ENCODE data around the gene MGAT3. TPM values are rescaled to one million over a fixed set of nuclear protein-coding genes. Genes with fewer than 3 reads are reported as not detected.

The MGAT3 gene
- total and polyA plus RNA-seq, 2 of the 13 experiments (the other 11 are each of a cell fraction or from before 2014, with no cell fraction given) = 0.11 to 0.15 TPM

DNA sequence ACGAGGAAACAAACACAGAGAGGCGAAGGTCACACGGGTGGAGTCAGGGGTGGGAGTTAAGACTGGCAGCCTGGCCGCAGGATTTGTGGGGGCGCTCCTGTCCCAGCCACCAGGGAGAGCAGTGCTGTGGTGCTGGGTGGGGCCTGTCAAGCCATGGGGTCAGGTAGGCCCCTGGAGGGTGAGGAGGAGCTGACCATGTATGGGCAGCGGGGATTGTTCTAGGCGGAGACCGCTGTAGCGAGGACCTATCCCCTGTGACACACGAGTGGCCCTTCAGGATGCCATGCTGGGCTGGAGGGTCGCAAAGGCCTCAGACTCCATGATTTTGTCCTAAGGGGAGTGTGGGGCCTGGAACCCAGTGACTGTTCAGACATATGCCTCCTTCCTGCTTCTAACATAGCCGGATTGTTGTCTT is 77.3 kb downstream of the MGAT3 start (continued):
- TF ChIP-seq LCORL (IDR thresholded peaks at IDR 0.05) = no peak
- TF ChIP-seq LCORL (CRISPR knock-in tag; IDR thresholded peaks at IDR 0.05) = no peak
- TF ChIP-seq KLF12 (CRISPR knock-in tag; IDR thresholded peaks at IDR 0.05; ENCODE audit: borderline replicate concordance) = peak; percentile 82; the same call in 1 of the 2 replicates
- TF ChIP-seq, protein P1, sequence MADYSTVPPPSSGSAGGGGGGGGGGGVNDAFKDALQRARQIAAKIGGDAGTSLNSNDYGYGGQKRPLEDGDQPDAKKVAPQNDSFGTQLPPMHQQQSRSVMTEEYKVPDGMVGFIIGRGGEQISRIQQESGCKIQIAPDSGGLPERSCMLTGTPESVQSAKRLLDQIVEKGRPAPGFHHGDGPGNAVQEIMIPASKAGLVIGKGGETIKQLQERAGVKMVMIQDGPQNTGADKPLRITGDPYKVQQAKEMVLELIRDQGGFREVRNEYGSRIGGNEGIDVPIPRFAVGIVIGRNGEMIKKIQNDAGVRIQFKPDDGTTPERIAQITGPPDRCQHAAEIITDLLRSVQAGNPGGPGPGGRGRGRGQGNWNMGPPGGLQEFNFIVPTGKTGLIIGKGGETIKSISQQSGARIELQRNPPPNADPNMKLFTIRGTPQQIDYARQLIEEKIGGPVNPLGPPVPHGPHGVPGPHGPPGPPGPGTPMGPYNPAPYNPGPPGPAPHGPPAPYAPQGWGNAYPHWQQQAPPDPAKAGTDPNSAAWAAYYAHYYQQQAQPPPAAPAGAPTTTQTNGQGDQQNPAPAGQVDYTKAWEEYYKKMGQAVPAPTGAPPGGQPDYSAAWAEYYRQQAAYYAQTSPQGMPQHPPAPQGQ (CRISPR knock-in tag; IDR thresholded peaks at IDR 0.05; ENCODE audit: borderline replicate concordance) = no peak
- TF ChIP-seq YEATS4 (CRISPR knock-in tag; IDR thresholded peaks at IDR 0.05; ENCODE audit: borderline replicate concordance) = peak; percentile 20; the same call in 1 of the 2 replicates
- TF ChIP-seq, protein P2, sequence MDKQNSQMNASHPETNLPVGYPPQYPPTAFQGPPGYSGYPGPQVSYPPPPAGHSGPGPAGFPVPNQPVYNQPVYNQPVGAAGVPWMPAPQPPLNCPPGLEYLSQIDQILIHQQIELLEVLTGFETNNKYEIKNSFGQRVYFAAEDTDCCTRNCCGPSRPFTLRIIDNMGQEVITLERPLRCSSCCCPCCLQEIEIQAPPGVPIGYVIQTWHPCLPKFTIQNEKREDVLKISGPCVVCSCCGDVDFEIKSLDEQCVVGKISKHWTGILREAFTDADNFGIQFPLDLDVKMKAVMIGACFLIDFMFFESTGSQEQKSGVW (CRISPR knock-in tag; IDR thresholded peaks at IDR 0.05; ENCODE audit: borderline replicate concordance) = no peak
- TF ChIP-seq ZFP82 (CRISPR knock-in tag; IDR thresholded peaks at IDR 0.05; ENCODE audit: borderline replicate concordance) = no peak
- TF ChIP-seq ZNF143 (CRISPR knock-in tag; IDR thresholded peaks at IDR 0.05) = 0 out of 2 replicates have a peak, but pooled peaks have one; percentile 17
- TF ChIP-seq, protein P3, sequence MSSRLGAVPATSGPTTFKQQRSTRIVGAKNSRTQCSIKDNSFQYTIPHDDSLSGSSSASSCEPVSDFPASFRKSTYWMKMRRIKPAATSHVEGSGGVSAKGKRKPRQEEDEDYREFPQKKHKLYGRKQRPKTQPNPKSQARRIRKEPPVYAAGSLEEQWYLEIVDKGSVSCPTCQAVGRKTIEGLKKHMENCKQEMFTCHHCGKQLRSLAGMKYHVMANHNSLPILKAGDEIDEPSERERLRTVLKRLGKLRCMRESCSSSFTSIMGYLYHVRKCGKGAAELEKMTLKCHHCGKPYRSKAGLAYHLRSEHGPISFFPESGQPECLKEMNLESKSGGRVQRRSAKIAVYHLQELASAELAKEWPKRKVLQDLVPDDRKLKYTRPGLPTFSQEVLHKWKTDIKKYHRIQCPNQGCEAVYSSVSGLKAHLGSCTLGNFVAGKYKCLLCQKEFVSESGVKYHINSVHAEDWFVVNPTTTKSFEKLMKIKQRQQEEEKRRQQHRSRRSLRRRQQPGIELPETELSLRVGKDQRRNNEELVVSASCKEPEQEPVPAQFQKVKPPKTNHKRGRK (CRISPR knock-in tag; IDR thresholded peaks at IDR 0.05) = no peak
- no peak for TF ChIP-seq MXD4 (CRISPR knock-in tag; IDR thresholded peaks at IDR 0.05)
- TF ChIP-seq ZBTB8A (CRISPR knock-in tag; IDR thresholded peaks at IDR 0.05; ENCODE audit: borderline replicate concordance, low read depth) = no peak
- no peak for TF ChIP-seq BRD4 (CRISPR knock-in tag; IDR thresholded peaks at IDR 0.05)
- no peak for TF ChIP-seq ZNF577 (CRISPR knock-in tag; IDR thresholded peaks at IDR 0.05; ENCODE audit: borderline replicate concordance, low read depth)
- TF ChIP-seq, protein P4, sequence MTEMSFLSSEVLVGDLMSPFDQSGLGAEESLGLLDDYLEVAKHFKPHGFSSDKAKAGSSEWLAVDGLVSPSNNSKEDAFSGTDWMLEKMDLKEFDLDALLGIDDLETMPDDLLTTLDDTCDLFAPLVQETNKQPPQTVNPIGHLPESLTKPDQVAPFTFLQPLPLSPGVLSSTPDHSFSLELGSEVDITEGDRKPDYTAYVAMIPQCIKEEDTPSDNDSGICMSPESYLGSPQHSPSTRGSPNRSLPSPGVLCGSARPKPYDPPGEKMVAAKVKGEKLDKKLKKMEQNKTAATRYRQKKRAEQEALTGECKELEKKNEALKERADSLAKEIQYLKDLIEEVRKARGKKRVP (CRISPR knock-in tag; IDR thresholded peaks at IDR 0.05) = no peak
- TF ChIP-seq, protein P5, sequence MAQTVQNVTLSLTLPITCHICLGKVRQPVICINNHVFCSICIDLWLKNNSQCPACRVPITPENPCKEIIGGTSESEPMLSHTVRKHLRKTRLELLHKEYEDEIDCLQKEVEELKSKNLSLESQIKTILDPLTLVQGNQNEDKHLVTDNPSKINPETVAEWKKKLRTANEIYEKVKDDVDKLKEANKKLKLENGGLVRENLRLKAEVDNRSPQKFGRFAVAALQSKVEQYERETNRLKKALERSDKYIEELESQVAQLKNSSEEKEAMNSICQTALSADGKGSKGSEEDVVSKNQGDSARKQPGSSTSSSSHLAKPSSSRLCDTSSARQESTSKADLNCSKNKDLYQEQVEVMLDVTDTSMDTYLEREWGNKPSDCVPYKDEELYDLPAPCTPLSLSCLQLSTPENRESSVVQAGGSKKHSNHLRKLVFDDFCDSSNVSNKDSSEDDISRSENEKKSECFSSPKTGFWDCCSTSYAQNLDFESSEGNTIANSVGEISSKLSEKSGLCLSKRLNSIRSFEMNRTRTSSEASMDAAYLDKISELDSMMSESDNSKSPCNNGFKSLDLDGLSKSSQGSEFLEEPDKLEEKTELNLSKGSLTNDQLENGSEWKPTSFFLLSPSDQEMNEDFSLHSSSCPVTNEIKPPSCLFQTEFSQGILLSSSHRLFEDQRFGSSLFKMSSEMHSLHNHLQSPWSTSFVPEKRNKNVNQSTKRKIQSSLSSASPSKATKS (CRISPR knock-in tag; IDR thresholded peaks at IDR 0.05) = no peak
- TF ChIP-seq, protein P6, sequence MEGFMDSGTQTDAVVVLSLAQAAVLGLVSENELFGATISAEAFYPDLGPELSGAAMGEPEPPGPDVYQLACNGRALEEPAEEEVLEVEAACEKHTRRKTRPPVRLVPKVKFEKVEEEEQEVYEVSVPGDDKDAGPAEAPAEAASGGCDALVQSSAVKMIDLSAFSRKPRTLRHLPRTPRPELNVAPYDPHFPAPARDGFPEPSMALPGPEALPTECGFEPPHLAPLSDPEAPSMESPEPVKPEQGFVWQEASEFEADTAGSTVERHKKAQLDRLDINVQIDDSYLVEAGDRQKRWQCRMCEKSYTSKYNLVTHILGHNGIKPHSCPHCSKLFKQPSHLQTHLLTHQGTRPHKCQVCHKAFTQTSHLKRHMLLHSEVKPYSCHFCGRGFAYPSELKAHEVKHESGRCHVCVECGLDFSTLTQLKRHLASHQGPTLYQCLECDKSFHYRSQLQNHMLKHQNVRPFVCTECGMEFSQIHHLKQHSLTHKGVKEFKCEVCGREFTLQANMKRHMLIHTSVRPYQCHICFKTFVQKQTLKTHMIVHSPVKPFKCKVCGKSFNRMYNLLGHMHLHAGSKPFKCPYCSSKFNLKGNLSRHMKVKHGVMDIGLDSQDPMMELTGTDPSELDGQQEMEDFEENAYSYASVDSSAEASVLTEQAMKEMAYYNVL (CRISPR knock-in tag; IDR thresholded peaks at IDR 0.05; ENCODE audit: borderline replicate concordance) = no peak; the same call in 1 of the 2 replicates
- TF ChIP-seq, protein P7, sequence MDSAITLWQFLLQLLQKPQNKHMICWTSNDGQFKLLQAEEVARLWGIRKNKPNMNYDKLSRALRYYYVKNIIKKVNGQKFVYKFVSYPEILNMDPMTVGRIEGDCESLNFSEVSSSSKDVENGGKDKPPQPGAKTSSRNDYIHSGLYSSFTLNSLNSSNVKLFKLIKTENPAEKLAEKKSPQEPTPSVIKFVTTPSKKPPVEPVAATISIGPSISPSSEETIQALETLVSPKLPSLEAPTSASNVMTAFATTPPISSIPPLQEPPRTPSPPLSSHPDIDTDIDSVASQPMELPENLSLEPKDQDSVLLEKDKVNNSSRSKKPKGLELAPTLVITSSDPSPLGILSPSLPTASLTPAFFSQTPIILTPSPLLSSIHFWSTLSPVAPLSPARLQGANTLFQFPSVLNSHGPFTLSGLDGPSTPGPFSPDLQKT (CRISPR knock-in tag; IDR thresholded peaks at IDR 0.05; ENCODE audit: borderline replicate concordance) = no peak
- TF ChIP-seq ZNF207 (IDR thresholded peaks at IDR 0.05; ENCODE audit: borderline replicate concordance) = no peak
